ENCODE results near the gene MAPKAPK3. TPM values are rescaled to one million over a fixed set of nuclear protein-coding genes. Genes with fewer than 3 reads are reported as not detected.

MAPKAPK3 gene
- total and polyA plus RNA-seq, 2 of the 8 experiments (the other 6 are each of a cell fraction or from before 2014, with no cell fraction given) = 65.4 to 99.8 TPM

- no peak for TF ChIP-seq HDAC2 (IDR thresholded peaks at IDR 0.05; ENCODE audit: borderline replicate concordance in 1 of 2, low read depth in 2 of 2, low read length in 2 of 2)
- TF ChIP-seq TAF7 (optimal IDR thresholded peaks at IDR 0.05; ENCODE audit: borderline replicate concordance, low read depth, low read length) = no peak
- no peak for TF ChIP-seq FOSL1 (IDR thresholded peaks at IDR 0.05; ENCODE audit: insufficient read depth, low read depth, low read length)
- no peak for TF ChIP-seq POU5F1 (IDR thresholded peaks at IDR 0.05; ENCODE audit: low read depth, low read length)
These were observed 55.7 kb downstream of the MAPKAPK3 start (continued) for GRCh38 chr3:50672656-50673055.
